H9 (cell line): Measurements from ENCODE around the gene TH. TPM values are rescaled to one million over a fixed set of nuclear protein-coding genes. Genes with fewer than 3 reads are reported as not detected.

Experiments
- DNase-seq: peaks from one replicate; pipeline ENCODE4 v3.0.0-alpha.2; 2017
- H2AFZ ChIP-seq: one replicate; pipeline ENCODE4 v1.6.1; 2013; ENCODE audit warnings: mild to moderate bottlenecking, low read length, control low read depth, moderate library complexity
- H2AK5ac ChIP-seq: 2 replicates; pipeline ENCODE4 v1.6.1; 2013; ENCODE audit warnings: low read length, control low read depth, mixed read lengths; ENCODE audit not compliant: insufficient read length
- H2BK120ac ChIP-seq: one replicate; pipeline ENCODE4 v1.6.1; 2013; ENCODE audit warnings: low read depth, mild to moderate bottlenecking, low read length, control low read depth, inconsistent platforms; ENCODE audit not compliant: poor library complexity, severe bottlenecking
- H2BK12ac ChIP-seq: 2 replicates; pipeline ENCODE4 v1.6.1; 2013; ENCODE audit warnings: low read length, control low read depth, mixed read lengths, low read depth; ENCODE audit not compliant: insufficient read length
- H2BK15ac ChIP-seq: 2 replicates; pipeline ENCODE4 v1.6.1; 2013; ENCODE audit warnings: low read depth, low read length, control low read depth
- H2BK20ac ChIP-seq: one replicate; pipeline ENCODE4 v1.6.1; 2013; ENCODE audit warnings: low read depth, mild to moderate bottlenecking, low read length, control low read depth, inconsistent platforms; ENCODE audit not compliant: poor library complexity, severe bottlenecking
- H2BK5ac ChIP-seq: 2 replicates; pipeline ENCODE4 v1.6.1; 2013; ENCODE audit warnings: low read length, control low read depth, mixed read lengths; ENCODE audit not compliant: insufficient read length
- H3K14ac ChIP-seq: 2 replicates; pipeline ENCODE4 v1.6.1; 2013; ENCODE audit warnings: low read length, control low read depth; ENCODE audit not compliant: insufficient read depth
- H3K18ac ChIP-seq: 2 replicates; pipeline ENCODE4 v1.6.1; 2013; ENCODE audit warnings: low read depth, mild to moderate bottlenecking, mixed read lengths, low read length, control low read depth; ENCODE audit not compliant: insufficient read length
- H3K23ac ChIP-seq: 2 replicates; pipeline ENCODE4 v1.6.1; 2013; ENCODE audit warnings: low read length, control low read depth, mixed read lengths, low read depth; ENCODE audit not compliant: insufficient read length
- H3K23me2 ChIP-seq: 2 replicates; pipeline ENCODE4 v1.6.1; 2013; ENCODE audit warnings: low read depth, mild to moderate bottlenecking, mixed read lengths, low read length, control low read depth; ENCODE audit not compliant: insufficient read length, poor library complexity, severe bottlenecking
- H3K27ac ChIP-seq: 2 replicates; pipeline ENCODE4 v1.5.1; 2013; ENCODE audit warnings: low read length, control low read depth, mixed read lengths, low read depth; ENCODE audit not compliant: insufficient read length
- H3K27me3 ChIP-seq: 2 replicates; pipeline ENCODE4 v1.6.1; 2013; ENCODE audit warnings: low read length, control low read depth, inconsistent platforms; ENCODE audit not compliant: insufficient read depth
- H3K4ac ChIP-seq: 2 replicates; pipeline ENCODE4 v1.6.1; 2013; ENCODE audit warnings: low read depth, mild to moderate bottlenecking, control low read depth, inconsistent platforms, low read length, moderate library complexity
- H3K4me1 ChIP-seq: 2 replicates; pipeline ENCODE4 v1.6.1; 2013; ENCODE audit warnings: low read length, control low read depth, inconsistent platforms; ENCODE audit not compliant: insufficient read depth
- H3K4me2 ChIP-seq: 2 replicates; pipeline ENCODE4 v1.6.1; 2013; ENCODE audit warnings: low read length, control low read depth, mixed read lengths; ENCODE audit not compliant: insufficient read length, insufficient read depth
- H3K56ac ChIP-seq: 2 replicates; pipeline ENCODE4 v1.6.1; 2013; ENCODE audit warnings: low read depth, mild to moderate bottlenecking, mixed read lengths, low read length, control low read depth; ENCODE audit not compliant: insufficient read length
- H3K79me1 ChIP-seq: 2 replicates; pipeline ENCODE4 v1.6.1; 2013; ENCODE audit warnings: low read depth, mild to moderate bottlenecking, moderate library complexity, low read length, control low read depth, inconsistent platforms; ENCODE audit not compliant: insufficient read depth, poor library complexity, severe bottlenecking
- H3K79me2 ChIP-seq: 2 replicates; pipeline ENCODE4 v1.6.1; 2013; ENCODE audit warnings: low read length, control low read depth, inconsistent platforms; ENCODE audit not compliant: insufficient read depth
- H3K9ac ChIP-seq: 2 replicates; pipeline ENCODE4 v1.6.1; 2013; ENCODE audit warnings: low read length, control low read depth, mixed read lengths; ENCODE audit not compliant: insufficient read length; ENCODE audit errors: extremely low read depth
- H3K9me3 ChIP-seq: one replicate; pipeline ENCODE4 v1.6.1; 2013; ENCODE audit warnings: low read depth, low read length, inconsistent platforms; ENCODE audit not compliant: control insufficient read depth
- H3T11ph ChIP-seq: one replicate; pipeline ENCODE4 v1.6.1; 2013; ENCODE audit warnings: mild to moderate bottlenecking, low read length, control low read depth, inconsistent platforms
- H4K20me1 ChIP-seq: one replicate; pipeline ENCODE4 v1.6.1; 2013; ENCODE audit not compliant: control insufficient read depth, insufficient read length, insufficient read depth
- H4K5ac ChIP-seq: 2 replicates; pipeline ENCODE4 v1.6.1; 2013; ENCODE audit warnings: low read depth, mild to moderate bottlenecking, mixed read lengths, low read length, control low read depth; ENCODE audit not compliant: insufficient read length
- H4K8ac ChIP-seq: replicated peaks from 2 replicates; pipeline ENCODE4 v1.6.1; 2013; ENCODE audit warnings: low read length, control low read depth, mixed read lengths, low read depth; ENCODE audit not compliant: insufficient read length
- H4K91ac ChIP-seq: 2 replicates; pipeline ENCODE4 v1.6.1; 2013; ENCODE audit warnings: low read depth, mild to moderate bottlenecking, moderate library complexity, mixed read lengths, low read length, control low read depth; ENCODE audit not compliant: insufficient read length
- H3K27ac Mint-ChIP-seq, 3 experiments: 2 replicates in 2 of 3; 3 replicates in 1 of 3; pipeline ENCODE4 v1.8.0; 2020 to 2021; ENCODE audit warnings: mixed read lengths in 3 of 3, mild to moderate bottlenecking in 1 of 3, moderate library complexity in 1 of 3
- H3K27me3 Mint-ChIP-seq: 2 replicates; pipeline ENCODE4 v1.8.0; 2021; ENCODE audit warnings: low read depth, mild to moderate bottlenecking, moderate library complexity, mixed read lengths
- H3K36me3 Mint-ChIP-seq, 3 experiments: 2 replicates in 2 of 3; 3 replicates in 1 of 3; pipeline ENCODE4 v1.8.0; 2020 to 2021; ENCODE audit warnings: low read depth in 3 of 3, mixed read lengths in 3 of 3; ENCODE audit not compliant: insufficient read depth in 1 of 3
- H3K4me1 Mint-ChIP-seq, 2 experiments: 2 replicates each; pipeline ENCODE4 v1.8.0; 2020; ENCODE audit warnings: mixed read lengths in 2 of 2
- H3K4me3 Mint-ChIP-seq, 2 experiments: 2 replicates in 1 of 2; 3 replicates in 1 of 2; pipeline ENCODE4 v1.8.0; 2020 to 2021; ENCODE audit warnings: mild to moderate bottlenecking in 2 of 2, mixed read lengths in 2 of 2, moderate library complexity in 1 of 2
- H3K9me3 Mint-ChIP-seq, 2 experiments: 2 replicates in 1 of 2; 3 replicates in 1 of 2; pipeline ENCODE4 v1.8.0; 2020; ENCODE audit warnings: mild to moderate bottlenecking in 2 of 2, mixed read lengths in 2 of 2, moderate library complexity in 1 of 2
- WGBS: extraction: QIAGEN DNeasy Blood & Tissue Kit; methylation state at CpG from one replicate; pipeline ENCODE4 v1.1.7; 2013; ENCODE audit warnings: missing lambda C conversion rate, low lambda C conversion rate, mixed read lengths; ENCODE audit not compliant: insufficient read length; ENCODE audit errors: extremely low coverage; 5-methylcytosine and 5-hydroxymethylcytosine counted together
- total RNA-seq: library from RNA; stranded (reverse); gene quantifications from 2 replicates; pipeline ENCODE4 v1.2.1, GENCODE V29; 2021
- TF ChIP-seq, protein P1 (sequence below): fragments of 200-600 bp; sonication (generic); conservative IDR thresholded peaks from 3 replicates; pipeline ENCODE4 v1.8.0; 2021; ENCODE audit warnings: antibody characterized with exemption, mild to moderate bottlenecking

The TH gene
- total RNA-seq, 1 experiment from 2014 or later: not detected

DNA sequence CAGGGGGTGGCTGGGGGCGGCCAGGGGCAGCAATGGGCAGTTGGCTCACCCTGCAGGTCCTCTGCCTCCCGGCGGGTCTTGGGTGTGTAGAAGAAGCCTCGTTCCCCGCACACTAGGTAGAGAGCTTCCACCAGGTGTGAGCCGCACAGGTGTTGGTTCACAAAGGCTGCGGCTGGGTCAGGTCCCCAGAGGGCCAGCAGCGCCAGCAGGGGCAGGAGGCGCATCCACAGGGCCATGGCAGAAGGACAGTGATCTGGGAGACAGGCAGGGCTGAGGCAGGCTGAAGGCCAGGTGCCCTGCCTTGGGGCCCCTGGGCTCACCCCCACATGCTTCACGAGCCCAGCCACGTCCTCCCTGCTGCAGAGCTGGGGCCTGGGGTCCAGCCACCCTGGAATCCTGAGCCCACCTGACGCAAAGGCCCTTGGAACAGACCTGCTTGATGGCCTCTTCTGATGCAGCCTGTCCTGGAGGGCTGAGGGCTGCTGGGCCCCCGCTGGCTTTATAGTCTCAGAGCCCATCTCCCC, 10.8 kb downstream of the TH start, which contains the start of gene INS:
Gene INS, minus strand, starts transcription at position 474 of the 524 bp plus-strand sequence. Its CDS starts 238 bp downstream, at position 236.
- no peak within 1 kb of the TSS for H3K9ac ChIP-seq
- H2BK20ac ChIP-seq: no peak within 1 kb of the TSS
- no peak within 1 kb of the TSS for H3K4me2 ChIP-seq
- no peak for DNase-seq
- H2BK15ac ChIP-seq: no peak within 1 kb of the TSS
- no peak within 1 kb of the TSS for H2BK5ac ChIP-seq
- H3K27ac ChIP-seq: no peak within 1 kb of the TSS
- H3K9me3 ChIP-seq: no peaks in the 10 kb centered on the region
- H3K9me3 Mint-ChIP-seq: no peaks in the 10 kb centered on the region
- no peak within 1 kb of the TSS for H3T11ph ChIP-seq
- H3K36me3 Mint-ChIP-seq: no peaks in the 10 kb centered on the region
- no peak within 1 kb of the TSS; the same call in 1 of the 2 replicates for H3K14ac ChIP-seq
- H2BK120ac ChIP-seq: no peak within 1 kb of the TSS
- no peaks in the 10 kb centered on the region for H3K79me2 ChIP-seq
- H2BK12ac ChIP-seq: no peak within 1 kb of the TSS
- no peaks in the 10 kb centered on the region for H3K4me1 ChIP-seq
- H3K4ac ChIP-seq: no peak within 1 kb of the TSS
- H4K8ac ChIP-seq: no peak within 1 kb of the TSS
- no peak within 1 kb of the TSS for H4K91ac ChIP-seq
- TF ChIP-seq, protein P1, sequence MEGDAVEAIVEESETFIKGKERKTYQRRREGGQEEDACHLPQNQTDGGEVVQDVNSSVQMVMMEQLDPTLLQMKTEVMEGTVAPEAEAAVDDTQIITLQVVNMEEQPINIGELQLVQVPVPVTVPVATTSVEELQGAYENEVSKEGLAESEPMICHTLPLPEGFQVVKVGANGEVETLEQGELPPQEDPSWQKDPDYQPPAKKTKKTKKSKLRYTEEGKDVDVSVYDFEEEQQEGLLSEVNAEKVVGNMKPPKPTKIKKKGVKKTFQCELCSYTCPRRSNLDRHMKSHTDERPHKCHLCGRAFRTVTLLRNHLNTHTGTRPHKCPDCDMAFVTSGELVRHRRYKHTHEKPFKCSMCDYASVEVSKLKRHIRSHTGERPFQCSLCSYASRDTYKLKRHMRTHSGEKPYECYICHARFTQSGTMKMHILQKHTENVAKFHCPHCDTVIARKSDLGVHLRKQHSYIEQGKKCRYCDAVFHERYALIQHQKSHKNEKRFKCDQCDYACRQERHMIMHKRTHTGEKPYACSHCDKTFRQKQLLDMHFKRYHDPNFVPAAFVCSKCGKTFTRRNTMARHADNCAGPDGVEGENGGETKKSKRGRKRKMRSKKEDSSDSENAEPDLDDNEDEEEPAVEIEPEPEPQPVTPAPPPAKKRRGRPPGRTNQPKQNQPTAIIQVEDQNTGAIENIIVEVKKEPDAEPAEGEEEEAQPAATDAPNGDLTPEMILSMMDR: no peak
- no peak within 1 kb of the TSS for H3K56ac ChIP-seq
- no peak within 1 kb of the TSS for H3K4me3 Mint-ChIP-seq
- H3K79me1 ChIP-seq: no peaks in the 10 kb centered on the region
- WGBS: no CpG with 5 or more reads among the region's 13 CpGs
- H2AK5ac ChIP-seq: no peak within 1 kb of the TSS
- no peak within 1 kb of the TSS for H4K5ac ChIP-seq
- no peaks in the 10 kb centered on the region for H3K4me1 Mint-ChIP-seq
- H3K27me3 ChIP-seq: no peaks in the 10 kb centered on the region
- peaks cover 6% of the 10 kb centered on the region for H3K27me3 Mint-ChIP-seq
- no peak within 1 kb of the TSS for H3K18ac ChIP-seq
- no peak within 1 kb of the TSS for H2AFZ ChIP-seq
- H4K20me1 ChIP-seq: no peaks in the 10 kb centered on the region
- H3K23ac ChIP-seq: no peak within 1 kb of the TSS
- H3K23me2 ChIP-seq: no peaks in the 10 kb centered on the region
- no peak within 1 kb of the TSS for H3K27ac Mint-ChIP-seq
